HepG2 (cell line): ENCODE results near the gene ADGRF1. TPM values are rescaled to one million over a fixed set of nuclear protein-coding genes. Genes with fewer than 3 reads are reported as not detected.

Experiments used
- CBX2 ChIP-seq, 2 experiments: fragments of 200-600 bp in 1 of 2; sonication (generic); formaldehyde crosslinking in 1 of 2; IDR thresholded peaks; 2 replicates each; pipeline versions ENCODE4 v1.7.0 to v1.8.1; 2018 to 2022; ENCODE audit warnings: low read depth in 2 of 2, low read length in 1 of 2, mild to moderate bottlenecking in 1 of 2, missing genetic modification reagents in 1 of 2
- CHD4 ChIP-seq: fragments of 200-600 bp; sonication (generic); IDR thresholded peaks from 2 replicates; pipeline ENCODE4 v1.7.0; 2017; ENCODE audit warnings: mild to moderate bottlenecking, low read length, borderline replicate concordance
- DZIP1 ChIP-seq: sonication (generic); formaldehyde crosslinking; IDR thresholded peaks from 2 replicates; pipeline ENCODE4 v1.5.0; 2020; ENCODE audit warnings: mild to moderate bottlenecking, missing genetic modification reagents
- HDAC6 ChIP-seq: fragments of 200-600 bp; sonication (generic); IDR thresholded peaks from 2 replicates; pipeline ENCODE4 v1.7.0; 2017; ENCODE audit warnings: mild to moderate bottlenecking, antibody characterized with exemption, low read length, low read depth
- HINFP ChIP-seq: sonication (generic); formaldehyde crosslinking; IDR thresholded peaks from 2 replicates; pipeline ENCODE4 v1.4.0; 2020; ENCODE audit warnings: low read depth, mild to moderate bottlenecking, missing genetic modification reagents
- JARID2 ChIP-seq: sonication (generic); formaldehyde crosslinking; IDR thresholded peaks from 2 replicates; pipeline ENCODE4 v1.8.1; 2023; ENCODE audit warnings: missing genetic modification reagents, inconsistent platforms; ENCODE audit not compliant: insufficient replicate concordance
- MLLT10 ChIP-seq: sonication (generic); formaldehyde crosslinking; IDR thresholded peaks from 2 replicates; pipeline ENCODE4 v1.4.0; 2020; ENCODE audit warnings: missing genetic modification reagents
- NR3C1 ChIP-seq: sonication (generic); formaldehyde crosslinking; IDR thresholded peaks from 2 replicates; pipeline ENCODE4 v1.4.0; 2020; ENCODE audit warnings: missing genetic modification reagents
- PTBP1 ChIP-seq: fragments of 200-400 bp; formaldehyde crosslinking; IDR thresholded peaks from 2 replicates; pipeline ENCODE4 v1.6.1; 2018; ENCODE audit warnings: low read length, low read depth; ENCODE audit not compliant: poor library complexity, severe bottlenecking
- TFAP4 ChIP-seq: sonication (generic); IDR thresholded peaks from 2 replicates; pipeline ENCODE4 v1.6.1; 2016; ENCODE audit warnings: low read depth, borderline replicate concordance
- USF2 ChIP-seq, 2 experiments: sonication (generic) in 1 of 2; formaldehyde crosslinking in 1 of 2; IDR thresholded peaks; 2 replicates each; pipeline versions ENCODE4 v1.5.1 to v1.6.1; 2011 to 2020; ENCODE audit warnings: borderline replicate concordance in 1 of 2, low read depth in 1 of 2, low read length in 1 of 2, mild to moderate bottlenecking in 1 of 2, missing genetic modification reagents in 1 of 2, moderate library complexity in 1 of 2
- ZBTB7A ChIP-seq: sonication (generic); formaldehyde crosslinking; IDR thresholded peaks from 2 replicates; pipeline ENCODE4 v1.8.0; 2022; ENCODE audit warnings: mild to moderate bottlenecking, missing genetic modification reagents
- ZNF234 ChIP-seq: sonication (generic); formaldehyde crosslinking; conservative IDR thresholded peaks from 2 replicates; pipeline ENCODE4 v1.5.1; 2020; ENCODE audit warnings: mild to moderate bottlenecking, missing genetic modification reagents
- ZNF354B ChIP-seq: sonication (generic); formaldehyde crosslinking; IDR thresholded peaks from 2 replicates; pipeline ENCODE4 v1.8.0; 2022; ENCODE audit warnings: mild to moderate bottlenecking, missing genetic modification reagents
- ZNF431 ChIP-seq: sonication (generic); formaldehyde crosslinking; IDR thresholded peaks from 2 replicates; pipeline ENCODE4 v1.9.0; 2022; ENCODE audit warnings: missing genetic modification reagents, low read depth, mild to moderate bottlenecking, borderline replicate concordance
- ZNF724P ChIP-seq: sonication (generic); formaldehyde crosslinking; IDR thresholded peaks from 2 replicates; pipeline ENCODE4 v1.8.0; 2022; ENCODE audit warnings: missing genetic modification reagents, borderline replicate concordance
- ZNF878 ChIP-seq: sonication (generic); formaldehyde crosslinking; IDR thresholded peaks from 2 replicates; pipeline ENCODE4 v1.8.1; 2023; ENCODE audit warnings: mild to moderate bottlenecking, missing genetic modification reagents, moderate library complexity
- polyA plus RNA-seq, 8 experiments: library from polyadenylated mRNA; depleted of rRNA in 3 of 8; stranded (reverse) in 7 of 8; unstranded in 1 of 8; fragments of >200 nt; fragmentation: Illumina TruSeq in 4 of 8; extraction: Trizol in 4 of 8; gene quantifications; 2 replicates each; pipeline versions ENCODE4 v1.2.1 to v1.2.3, GENCODE V29; 2011 to 2016; ENCODE audit warnings: low read depth in 4 of 8, missing spikeins in 1 of 8, mixed read lengths in 1 of 8; ENCODE audit not compliant: insufficient read depth in 1 of 8
- total RNA-seq, 5 experiments: library from RNA; depleted of rRNA; stranded (reverse); fragments of >200 nt; fragmentation: Illumina TruSeq; extraction: Trizol; gene quantifications; 2 replicates each; pipeline ENCODE4 v1.2.3, GENCODE V29; 2016; ENCODE audit warnings: low read depth in 1 of 5

The ADGRF1 gene
- total and polyA plus RNA-seq, 2 of the 13 experiments (the other 11 are each of a cell fraction or from before 2014, with no cell fraction given): not detected

- TF ChIP-seq TFAP4 (peak; percentile 88), DZIP1 (CRISPR knock-in tag) (no peak), CHD4 (peak; percentile 94; the same call in 1 of the 2 replicates), JARID2 (no peak), ZNF354B (CRISPR knock-in tag) (no peak), CBX2 (IDR thresholded peaks at IDR 0.05; ENCODE audit: low read depth, low read length) (no peak), CBX2 (CRISPR knock-in tag; IDR thresholded peaks at IDR 0.05; ENCODE audit: low read depth) (no peak), NR3C1 (CRISPR knock-in tag) (no peak), ZNF431 (CRISPR knock-in tag) (peak; percentile 62; the same call in 1 of the 2 replicates), USF2 (IDR thresholded peaks at IDR 0.05; ENCODE audit: low read depth, low read length) (no peak), USF2 (CRISPR knock-in tag; IDR thresholded peaks at IDR 0.05; ENCODE audit: borderline replicate concordance) (peak; percentile 83; the same call in 1 of the 2 replicates), PTBP1 (no peak), ZNF724P (CRISPR knock-in tag) (no peak), HINFP (CRISPR knock-in tag) (peak; percentile 68; the same call in 1 of the 2 replicates), ZNF234 (CRISPR knock-in tag) (no peak), MLLT10 (CRISPR knock-in tag) (no peak), HDAC6 (no peak), ZBTB7A (CRISPR knock-in tag) (no peak), ZNF878 (CRISPR knock-in tag) (peak; percentile 46; the same call in 1 of the 2 replicates)
These were observed 31.3 kb upstream of the ADGRF1 start (continued) for GRCh38 chr6:47073125-47074110.
